Endothelial cell of umbilical vein (primary cell): ENCODE results near the gene TMEM128. TPM values are rescaled to one million over a fixed set of nuclear protein-coding genes. Genes with fewer than 3 reads are reported as not detected.
A peak's percentile ranks its signal among the peaks of the same experiment; 100 is the strongest.
"Not testable (repeated sequence)": the region's sequence is repeated elsewhere in the genome, so short reads cannot be mapped to it uniquely, and the experiment has no call there.

Experiments
- BruUV-seq: library from RNA; stranded (reverse); fragments of 400-500 nt; replicated peaks from 2 replicates; lab custom pipeline; 2021; lab: Mats Ljungman, UMichigan
- CTCF ChIA-PET: fragments of 300-600, 350-600 bp; sonication (Branson Sonifier 250); formaldehyde crosslinking; loops from one replicate; lab custom pipeline; 2021; ENCODE audit warnings: antibody characterized with exemption, inconsistent platforms; lab: Charles Lee
- POLR2A ChIA-PET: fragments of 300-600, 350-600 bp; sonication (Branson Sonifier 250); formaldehyde crosslinking; loops from one replicate; lab custom pipeline; 2021; ENCODE audit warnings: antibody characterized with exemption, inconsistent platforms; lab: Charles Lee
- DNase-seq: peaks from one replicate; pipeline ENCODE4 v3.0.0-alpha.2; 2011; ENCODE audit warnings: low read depth, low spot score
- FAIRE-seq: peaks from 2 replicates; lab custom pipeline; 2011; peaks lifted over from hg19 to GRCh38; lab: Jason Lieb, UNC
- H2AFZ ChIP-seq: 2 replicates; pipeline ENCODE4 v1.6.0; 2012; ENCODE audit warnings: low read depth, low read length, control low read depth, inconsistent platforms
- H3K27ac ChIP-seq: 2 replicates; pipeline ENCODE4 v1.5.1; 2011; ENCODE audit warnings: low read depth, mild to moderate bottlenecking, control low read depth, low read length, moderate library complexity; ENCODE audit not compliant: insufficient read depth
- H3K27me3 ChIP-seq, 2 experiments: 2 replicates each; pipeline versions ENCODE4 v1.6.0 to v1.6.1; 2011; ENCODE audit warnings: low read length in 2 of 2, mixed read lengths in 1 of 2; ENCODE audit not compliant: control insufficient read depth in 2 of 2, insufficient read depth in 2 of 2
- H3K36me3 ChIP-seq, 2 experiments: 2 replicates in 1 of 2; 3 replicates in 1 of 2; pipeline ENCODE4 v1.5.1; 2011; ENCODE audit warnings: low read length in 2 of 2, mild to moderate bottlenecking in 1 of 2, moderate library complexity in 1 of 2; ENCODE audit not compliant: control insufficient read depth in 2 of 2, insufficient read depth in 2 of 2; ENCODE audit errors: extremely low read depth in 1 of 2
- H3K4me1 ChIP-seq: 3 replicates; pipeline ENCODE4 v1.5.1; 2011; ENCODE audit warnings: mild to moderate bottlenecking, low read length; ENCODE audit not compliant: control insufficient read depth, insufficient read depth; ENCODE audit errors: extremely low read depth
- H3K4me2 ChIP-seq: 2 replicates; pipeline ENCODE4 v1.6.1; 2011; ENCODE audit warnings: low read length, control low read depth, mixed read lengths; ENCODE audit not compliant: insufficient read depth
- H3K4me3 ChIP-seq, 3 experiments: fragments of 200-600 bp in 1 of 3; sonication (generic), shearing (Covaris generic) in 1 of 3; replicated peaks in 1 of 3; 2 replicates each; pipeline ENCODE4 v1.5.1; 2011 to 2016; ENCODE audit warnings: control low read depth in 3 of 3, low read length in 3 of 3, mild to moderate bottlenecking in 2 of 3, inconsistent platforms in 1 of 3, low read depth in 1 of 3, moderate library complexity in 1 of 3; ENCODE audit not compliant: insufficient read depth in 1 of 3
- H3K79me2 ChIP-seq: 2 replicates; pipeline ENCODE4 v1.6.0; 2012; ENCODE audit warnings: low read length, inconsistent platforms; ENCODE audit not compliant: control insufficient read depth, insufficient read depth
- H3K9ac ChIP-seq: replicated peaks from 2 replicates; pipeline ENCODE3; 2011; ENCODE audit warnings: low read length, control low read depth; ENCODE audit not compliant: insufficient read depth; ENCODE audit errors: extremely low read depth
- H3K9me1 ChIP-seq: replicated peaks from 3 replicates; pipeline ENCODE4 v1.6.0; 2011; ENCODE audit warnings: mild to moderate bottlenecking, low read length; ENCODE audit not compliant: control insufficient read depth, insufficient read depth; ENCODE audit errors: extremely low read depth
- H3K9me3 ChIP-seq: replicated peaks from 2 replicates; pipeline ENCODE4 v1.5.1; 2012; ENCODE audit warnings: low read length, inconsistent platforms; ENCODE audit not compliant: control insufficient read depth, insufficient read depth
- H4K20me1 ChIP-seq: replicated peaks from 2 replicates; pipeline ENCODE3; 2011; ENCODE audit warnings: mild to moderate bottlenecking, low read length; ENCODE audit not compliant: control insufficient read depth, insufficient read depth; ENCODE audit errors: extremely low read depth
- CTCF ChIP-seq, 2 donors: IDR thresholded peaks; 1 replicate in 1 of 2; 2 replicates in 1 of 2; pipeline ENCODE4 v1.5.1; 2011; ENCODE audit warnings: low read length in 2 of 2, mild to moderate bottlenecking in 2 of 2, moderate library complexity in 2 of 2, control low read depth in 1 of 2, inconsistent platforms in 1 of 2, low read depth in 1 of 2; ENCODE audit not compliant: insufficient read depth in 1 of 2; ENCODE audit errors: extremely low read depth in 1 of 2
- JUN ChIP-seq: IDR thresholded peaks from 2 replicates; pipeline ENCODE4 v1.6.1; 2011; ENCODE audit warnings: borderline replicate concordance, low read depth; ENCODE audit not compliant: insufficient read length, insufficient read depth
- MAX ChIP-seq: IDR thresholded peaks from 2 replicates; pipeline ENCODE4 v1.6.1; 2011; ENCODE audit not compliant: insufficient read depth, insufficient read length
- MYC ChIP-seq: IDR thresholded peaks from one replicate; pipeline ENCODE4 v1.6.1; 2011; ENCODE audit warnings: mild to moderate bottlenecking, low read depth, low read length
- POLR2AphosphoS5 ChIP-seq: IDR thresholded peaks from 2 replicates; pipeline ENCODE4 v1.6.1; 2012; ENCODE audit warnings: low read depth, mild to moderate bottlenecking, control low read depth, low read length, moderate library complexity; ENCODE audit not compliant: insufficient read depth
- dilution Hi-C: fragments of 300-500 bp; cut with MboI; formaldehyde crosslinking; loops from one replicate; pipeline ENCODE4 v1.15.0; 2019; ENCODE audit warnings: low sequenced_read_pairs; ENCODE audit not compliant: extremely low pct_ligation_motif_present
- intact Hi-C: fragments of 100-400 bp; cut with micrococcal nuclease; formaldehyde crosslinking; loops from one replicate; pipeline ENCODE4 v1.10.0; 2022
- polyA plus RNA-seq, 4 experiments: library from polyadenylated mRNA; depleted of rRNA in 3 of 4; stranded (reverse) in 3 of 4; unstranded in 1 of 4; fragments of >200 nt; gene quantifications; 2 replicates each; pipeline versions ENCODE4 v1.2.1 to v1.2.3, GENCODE V29; 2011 to 2012; ENCODE audit warnings: missing spikeins in 1 of 4
- total RNA-seq: library from RNA; stranded (reverse); gene quantifications from 2 replicates; pipeline ENCODE4 v1.2.3, GENCODE V29; 2021

TMEM128 gene
- total and polyA plus RNA-seq, 2 donors (not counting 3 experiments of a cell fraction or from before 2014, with no cell fraction given), result 11.5 to 23.8 TPM

- TF ChIP-seq MAX, result no peak
- TF ChIP-seq POLR2AphosphoS5, result no peak
- TF ChIP-seq CTCF (IDR thresholded peaks at IDR 0.05; ENCODE audit: extremely low read depth in 1 of 2, insufficient read depth in 1 of 2, low read depth in 1 of 2, low read length in 2 of 2), result no peak
- no peak for TF ChIP-seq MYC
- dilution Hi-C loops (no loop called here), intact Hi-C loops (no loop called here)
- Histone ChIP-seq H3K36me3 (peaks cover 3 to 12% of the 10 kb centered on the region in 2 experiments), H3K4me3 (no peak overlapping the region), H2AFZ (no peak overlapping the region), H3K27me3 (no peaks in the 10 kb centered on the region), H3K4me1 (peaks cover 14% of the 10 kb centered on the region), H3K79me2 (peaks cover 2% of the 10 kb centered on the region), H4K20me1 (no peaks in the 10 kb centered on the region), H3K9ac (no peak overlapping the region), H3K4me2 (no peak overlapping the region), H3K9me3 (no peaks in the 10 kb centered on the region), H3K27ac (no peak overlapping the region), H3K9me1 (no peaks in the 10 kb centered on the region)
- POLR2A ChIA-PET, result no interaction called here
- FAIRE-seq (no peak), DNase-seq (no peak)
- no TSS peak for BruUV-seq
- CTCF ChIA-PET, result no interaction called here
These were observed 2.9 kb downstream of the TMEM128 start for GRCh38 chr4:4245172-4245571.

- POLR2A ChIA-PET, DNase-seq, H3K4me2 ChIP-seq, H3K4me1 ChIP-seq, CTCF ChIA-PET, H2AFZ ChIP-seq, intact Hi-C loops, H3K9ac ChIP-seq, H3K9me1 ChIP-seq, H4K20me1 ChIP-seq, H3K27me3 ChIP-seq, H3K9me3 ChIP-seq, dilution Hi-C loops, BruUV-seq, H3K4me3 ChIP-seq, H3K79me2 ChIP-seq, H3K27ac ChIP-seq, H3K36me3 ChIP-seq: not testable (repeated sequence)
- FAIRE-seq, result peak; percentile 79
- TF ChIP-seq JUN, result peak; percentile 35
These were observed 8.5 kb downstream of the TMEM128 start for GRCh38 chr4:4239551-4239950.
